Cortex of kidney (tissue), 1 donor: ENCODE results near the gene DPF3.

ENCODE experiments used
- DNase-seq: peaks from one replicate; lab custom pipeline; 2025; lab: John Stamatoyannopoulos, UW

DPF3 gene

GRCh38 chr14:72615451-72616121 lies 278.3 kb downstream of the DPF3 start:
- no peak for DNase-seq

- no peak for DNase-seq
Observed at GRCh38 chr14:72614891-72615415, 278.9 kb downstream of the DPF3 start.

GRCh38 chr14:72614365-72614764 lies 279.5 kb downstream of the DPF3 start:
- no peak for DNase-seq

- DNase-seq = no peak
Observed at GRCh38 chr14:72613975-72614319, 280.0 kb downstream of the DPF3 start.

GRCh38 chr14:72613231-72613974 lies 280.5 kb downstream of the DPF3 start:
- no peak for DNase-seq

GRCh38 chr14:72612041-72612440 lies 281.9 kb downstream of the DPF3 start:
- no peak for DNase-seq

GRCh38 chr14:72611506-72611905 lies 282.4 kb downstream of the DPF3 start:
- DNase-seq = no peak

- DNase-seq = no peak
Observed at GRCh38 chr14:72610831-72611200, 283.1 kb downstream of the DPF3 start.

- no peak for DNase-seq
Observed at GRCh38 chr14:72610096-72610830, 283.6 kb downstream of the DPF3 start.

GRCh38 chr14:72609205-72609916 lies 284.5 kb downstream of the DPF3 start:
- no peak for DNase-seq

GRCh38 chr14:72608391-72609204 lies 285.3 kb downstream of the DPF3 start:
- no peak for DNase-seq

- DNase-seq = no peak
Observed at GRCh38 chr14:72607386-72608130, 286.3 kb downstream of the DPF3 start.

GRCh38 chr14:72606879-72607278 lies 287.0 kb downstream of the DPF3 start:
- no peak for DNase-seq

GRCh38 chr14:72605921-72606220 lies 288.0 kb downstream of the DPF3 start:
- no peak for DNase-seq

GRCh38 chr14:72605096-72605920 lies 288.6 kb downstream of the DPF3 start:
- no peak for DNase-seq

GRCh38 chr14:72604133-72604532 lies 289.8 kb downstream of the DPF3 start:
- DNase-seq = no peak

GRCh38 chr14:72603639-72604038 lies 290.3 kb downstream of the DPF3 start:
- no peak for DNase-seq

GRCh38 chr14:72600551-72601330 lies 293.2 kb downstream of the DPF3 start:
- no peak for DNase-seq
